SU-DHL-6 (cell line): ENCODE results near the gene PNPLA7.

ENCODE experiments used
- EZH2phosphoT487 ChIP-seq: fragments of 200-600 bp; sonication (generic), shearing (Covaris generic); conservative IDR thresholded peaks from 2 replicates; pipeline ENCODE4 v1.6.1; 2018; ENCODE audit warnings: mild to moderate bottlenecking, antibody characterized with exemption, low read length, moderate library complexity, mixed read lengths
- TF ChIP-seq, protein P1 (sequence below): fragments of 200-600 bp; sonication (generic); IDR thresholded peaks from one replicate; pipeline ENCODE4 v1.5.1; 2017; ENCODE audit warnings: antibody characterized with exemption, mild to moderate bottlenecking, low read length, moderate library complexity; ENCODE audit not compliant: insufficient read depth, poor library complexity, severe bottlenecking

DNA sequence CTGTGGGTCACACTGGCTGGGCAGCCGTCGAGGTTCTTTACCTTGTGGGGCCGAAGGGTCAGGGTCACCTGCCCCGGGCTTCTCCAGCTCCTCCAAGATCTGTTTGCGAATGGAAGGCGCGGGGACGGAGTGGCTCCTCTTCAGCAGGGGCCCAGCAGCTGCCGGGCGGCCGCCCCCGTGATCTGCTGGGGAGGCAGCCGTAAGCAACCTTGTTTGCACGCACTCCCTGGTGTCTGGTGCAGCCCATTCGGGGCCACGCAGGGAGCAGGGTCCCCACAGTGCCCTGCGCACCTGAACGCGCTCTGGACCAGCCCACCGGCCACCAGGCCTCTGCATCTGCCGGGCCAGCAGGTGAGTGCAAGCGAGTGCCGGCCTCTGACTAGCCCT lies 34.9 kb downstream of the PNPLA7 start:
- TF ChIP-seq, protein P1, sequence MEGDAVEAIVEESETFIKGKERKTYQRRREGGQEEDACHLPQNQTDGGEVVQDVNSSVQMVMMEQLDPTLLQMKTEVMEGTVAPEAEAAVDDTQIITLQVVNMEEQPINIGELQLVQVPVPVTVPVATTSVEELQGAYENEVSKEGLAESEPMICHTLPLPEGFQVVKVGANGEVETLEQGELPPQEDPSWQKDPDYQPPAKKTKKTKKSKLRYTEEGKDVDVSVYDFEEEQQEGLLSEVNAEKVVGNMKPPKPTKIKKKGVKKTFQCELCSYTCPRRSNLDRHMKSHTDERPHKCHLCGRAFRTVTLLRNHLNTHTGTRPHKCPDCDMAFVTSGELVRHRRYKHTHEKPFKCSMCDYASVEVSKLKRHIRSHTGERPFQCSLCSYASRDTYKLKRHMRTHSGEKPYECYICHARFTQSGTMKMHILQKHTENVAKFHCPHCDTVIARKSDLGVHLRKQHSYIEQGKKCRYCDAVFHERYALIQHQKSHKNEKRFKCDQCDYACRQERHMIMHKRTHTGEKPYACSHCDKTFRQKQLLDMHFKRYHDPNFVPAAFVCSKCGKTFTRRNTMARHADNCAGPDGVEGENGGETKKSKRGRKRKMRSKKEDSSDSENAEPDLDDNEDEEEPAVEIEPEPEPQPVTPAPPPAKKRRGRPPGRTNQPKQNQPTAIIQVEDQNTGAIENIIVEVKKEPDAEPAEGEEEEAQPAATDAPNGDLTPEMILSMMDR = no peak
- TF ChIP-seq EZH2phosphoT487 = no peak
